Activated CD4-positive, alpha-beta T cell treated with anti-CD3 and anti-CD28 coated beads, Interleukin-2, amount 10 ng/mL, durations not matched to agents 7 days and 5 days (primary cell): Measurements from ENCODE around the gene E2F6. TPM values are rescaled to one million over a fixed set of nuclear protein-coding genes. Genes with fewer than 3 reads are reported as not detected.
A peak's percentile ranks its signal among the peaks of the same experiment; 100 is the strongest.

Experiments used
- CTCF ChIA-PET: fragments of 350-600 bp; sonication (Branson Sonifier 250); formaldehyde crosslinking; loops from one replicate; lab custom pipeline; 2021; ENCODE audit warnings: antibody characterized with exemption; lab: Charles Lee
- POLR2A ChIA-PET: fragments of 350-600 bp; sonication (Branson Sonifier 250); formaldehyde crosslinking; loops from one replicate; lab custom pipeline; 2021; ENCODE audit warnings: antibody characterized with exemption; lab: Charles Lee
- DNase-seq: peaks from one replicate; pipeline ENCODE4 v3.0.0-alpha.2; 2020
- H3K27ac Mint-ChIP-seq: one replicate; pipeline ENCODE4 v1.8.0; 2021; ENCODE audit warnings: mild to moderate bottlenecking, moderate library complexity, mixed read lengths
- H3K27me3 Mint-ChIP-seq: one replicate; pipeline ENCODE4 v1.8.0; 2021; ENCODE audit warnings: mixed read lengths
- H3K36me3 Mint-ChIP-seq: one replicate; pipeline ENCODE4 v1.8.0; 2021; ENCODE audit warnings: low read depth, mixed read lengths
- H3K4me1 Mint-ChIP-seq: one replicate; pipeline ENCODE4 v1.8.0; 2021; ENCODE audit warnings: mixed read lengths
- H3K4me3 Mint-ChIP-seq: one replicate; pipeline ENCODE4 v1.8.0; 2021; ENCODE audit warnings: mild to moderate bottlenecking, moderate library complexity, mixed read lengths
- H3K9me3 Mint-ChIP-seq: one replicate; pipeline ENCODE4 v1.8.0; 2021; ENCODE audit warnings: mixed read lengths
- total RNA-seq, 2 experiments: library from RNA; stranded (reverse); gene quantifications; one replicate each; pipeline ENCODE4 v1.2.3, GENCODE V29; 2021

Gene E2F6
- total RNA-seq, 2 experiments from 2014 or later: 6.6 to 7.3 TPM

DNA sequence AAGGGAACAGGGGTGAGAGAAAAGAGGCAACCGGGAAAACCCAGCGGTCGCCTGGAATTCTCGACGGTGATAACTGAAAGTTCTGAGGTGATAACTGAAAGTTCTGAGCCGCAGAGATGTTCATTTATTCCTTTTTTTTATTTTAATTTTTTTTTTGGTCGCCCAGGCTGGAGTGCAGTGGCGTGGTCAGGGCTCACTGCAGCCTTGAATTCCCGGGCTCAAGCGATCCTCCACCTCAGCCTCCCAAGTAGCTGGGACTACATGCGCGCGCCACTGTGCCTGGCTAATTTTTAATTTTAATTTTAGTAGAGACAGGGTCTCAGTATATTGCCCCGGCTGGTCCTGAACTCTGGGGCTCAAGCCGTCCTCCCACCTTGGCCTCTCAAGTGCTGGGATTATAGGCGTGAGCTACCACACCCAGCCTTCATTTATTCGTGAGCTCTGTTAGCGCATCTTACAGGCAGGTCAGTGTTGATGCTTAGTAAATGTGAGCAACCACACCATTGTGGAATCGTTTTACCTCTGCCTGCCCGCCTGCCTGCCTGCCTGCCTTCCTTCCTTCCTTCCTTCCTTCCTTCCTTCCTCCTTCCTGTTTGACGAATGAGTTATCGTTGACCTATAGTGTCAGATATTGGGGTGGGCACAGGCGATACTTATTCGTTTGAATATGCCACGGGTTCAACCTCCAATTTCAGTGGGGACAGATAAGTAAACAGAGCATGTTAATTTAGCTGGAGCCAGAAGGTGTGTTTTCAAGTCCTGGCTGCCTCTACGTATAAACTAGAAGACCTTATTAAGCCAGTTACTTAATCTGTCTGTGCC lies 557 bp upstream of the E2F6 start:
- Mint-ChIP-seq H3K27me3 (no peaks in the 10 kb centered on the region), H3K36me3 (peaks cover 6% of the 10 kb centered on the region), H3K27ac (peak overlapping the region; percentile 82), H3K4me1 (peaks cover 26% of the 10 kb centered on the region), H3K9me3 (no peaks in the 10 kb centered on the region), H3K4me3 (peak overlapping the region; percentile 92)
- DNase-seq: no peak
- CTCF ChIA-PET: interaction anchor here (0.6 to 1.0 kb wide), 3 partner anchors 10 to 115 kb away, joined by 3 to 4 read pairs (median 3); no protein-coding TSS in a partner anchor
- POLR2A ChIA-PET: no interaction called here

DNA sequence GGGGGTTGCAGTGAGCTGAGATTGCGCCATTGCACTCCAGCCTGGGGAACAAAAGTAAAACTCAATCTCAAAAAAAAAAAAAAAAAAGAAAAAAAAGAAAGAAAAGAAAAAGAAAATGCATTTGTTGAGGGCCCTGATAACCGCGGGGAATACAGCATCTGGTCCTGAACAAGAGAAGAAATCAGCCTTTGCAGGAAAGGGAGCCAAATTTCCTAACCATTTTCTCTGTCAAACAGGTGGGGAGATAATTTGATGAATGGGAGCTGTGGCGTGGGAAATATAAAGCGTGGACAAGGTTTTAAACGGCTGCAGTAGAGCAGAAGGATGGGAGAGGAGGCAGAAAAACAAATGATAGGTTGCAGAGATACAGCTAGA lies 864 bp downstream of the E2F6 start:
- CTCF ChIA-PET: interaction anchor here (1.1 to 2.4 kb wide), 3 partner anchors 15 to 647 kb away, joined by 3 to 12 read pairs (median 3); a partner anchor contains a TSS
- H3K27me3 Mint-ChIP-seq: no peaks in the 10 kb centered on the region
- DNase-seq: no peak
- H3K27ac Mint-ChIP-seq: peak overlapping the region; percentile 86
- H3K9me3 Mint-ChIP-seq: no peaks in the 10 kb centered on the region
- POLR2A ChIA-PET: no interaction called here
- peak overlapping the region; percentile 92 for H3K4me3 Mint-ChIP-seq
- H3K36me3 Mint-ChIP-seq: peaks cover 6% of the 10 kb centered on the region
- H3K4me1 Mint-ChIP-seq: peaks cover 26% of the 10 kb centered on the region

GRCh38 chr2:11459816-11460215 lies 6.1 kb downstream of the E2F6 start:
- Mint-ChIP-seq H3K27ac (no peak overlapping the region), H3K4me3 (no peak overlapping the region), H3K27me3 (no peaks in the 10 kb centered on the region), H3K4me1 (peaks cover 35% of the 10 kb centered on the region), H3K9me3 (no peaks in the 10 kb centered on the region), H3K36me3 (peaks cover 6% of the 10 kb centered on the region)
- ChIA-PET CTCF (no interaction called here), POLR2A (interaction anchor here (0.6 kb wide), 1 partner anchor 14 kb away, joined by 3 read pairs; no protein-coding TSS in a partner anchor)
- no peak for DNase-seq

DNA sequence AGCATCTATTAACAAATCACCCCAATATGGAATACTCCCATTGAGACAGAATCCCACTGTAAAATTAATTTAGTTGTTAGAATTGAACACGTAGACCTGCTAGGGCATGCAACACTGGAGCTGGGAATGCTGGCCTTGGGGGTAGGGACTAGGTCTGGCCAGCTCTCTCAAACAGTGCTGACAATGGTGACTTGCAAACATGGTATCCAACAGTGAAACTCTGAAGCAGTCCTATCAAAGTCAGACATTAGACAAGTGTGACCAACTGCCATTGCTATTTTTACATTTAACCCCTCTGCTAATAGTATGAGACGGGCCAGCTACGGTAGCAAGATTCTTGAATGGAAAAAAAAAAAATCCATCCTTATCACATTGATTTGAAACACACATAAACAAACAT lies 7.2 kb downstream of the E2F6 start:
- H3K9me3 Mint-ChIP-seq: no peaks in the 10 kb centered on the region
- DNase-seq: no peak
- no peak overlapping the region for H3K4me3 Mint-ChIP-seq
- peaks cover 4% of the 10 kb centered on the region for H3K36me3 Mint-ChIP-seq
- CTCF ChIA-PET: interaction anchor here (1.9 kb wide), 1 partner anchor 326 kb away, joined by 5 read pairs; a partner anchor contains a TSS
- no peaks in the 10 kb centered on the region for H3K27me3 Mint-ChIP-seq
- POLR2A ChIA-PET: no interaction called here
- H3K27ac Mint-ChIP-seq: no peak overlapping the region
- peaks cover 27% of the 10 kb centered on the region for H3K4me1 Mint-ChIP-seq

DNA sequence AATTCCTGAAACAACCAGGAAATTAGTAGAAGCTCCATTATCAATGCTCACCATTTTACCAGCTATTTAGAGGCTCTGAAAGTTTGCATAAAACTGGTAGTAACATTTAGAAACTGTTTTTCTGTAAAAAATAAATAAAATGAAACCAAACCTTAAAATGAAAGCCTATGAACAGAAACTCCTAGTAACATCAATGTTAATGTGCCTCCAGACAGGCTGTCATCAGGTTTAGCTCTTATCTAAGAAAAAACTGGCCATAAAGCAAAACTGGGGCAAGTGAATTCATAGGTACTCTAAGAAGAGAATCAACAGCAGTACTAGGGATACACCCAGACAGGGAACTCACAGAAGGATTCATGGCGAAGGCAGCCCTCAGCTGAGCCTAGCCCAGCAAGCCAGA lies 8.0 kb downstream of the E2F6 start:
- no peak for DNase-seq
- Mint-ChIP-seq H3K4me1 (peaks cover 23% of the 10 kb centered on the region), H3K27ac (no peak overlapping the region), H3K27me3 (no peaks in the 10 kb centered on the region), H3K4me3 (no peak overlapping the region), H3K9me3 (no peaks in the 10 kb centered on the region), H3K36me3 (peaks cover 4% of the 10 kb centered on the region)
- ChIA-PET POLR2A (no interaction called here), CTCF (interaction anchor here (1.9 kb wide), 1 partner anchor 325 kb away, joined by 5 read pairs; a partner anchor contains a TSS)

GRCh38 chr2:11456251-11456650 lies 9.7 kb downstream of the E2F6 start:
- H3K27ac Mint-ChIP-seq: no peak overlapping the region
- H3K36me3 Mint-ChIP-seq: peaks cover 8% of the 10 kb centered on the region
- H3K4me3 Mint-ChIP-seq: no peak overlapping the region
- no peaks in the 10 kb centered on the region for H3K27me3 Mint-ChIP-seq
- POLR2A ChIA-PET: no interaction called here
- H3K4me1 Mint-ChIP-seq: peaks cover 18% of the 10 kb centered on the region
- CTCF ChIA-PET: interaction anchor here (1.0 kb wide), 1 partner anchor 10 kb away, joined by 3 read pairs; no protein-coding TSS in a partner anchor
- DNase-seq: no peak
- no peaks in the 10 kb centered on the region for H3K9me3 Mint-ChIP-seq

DNA sequence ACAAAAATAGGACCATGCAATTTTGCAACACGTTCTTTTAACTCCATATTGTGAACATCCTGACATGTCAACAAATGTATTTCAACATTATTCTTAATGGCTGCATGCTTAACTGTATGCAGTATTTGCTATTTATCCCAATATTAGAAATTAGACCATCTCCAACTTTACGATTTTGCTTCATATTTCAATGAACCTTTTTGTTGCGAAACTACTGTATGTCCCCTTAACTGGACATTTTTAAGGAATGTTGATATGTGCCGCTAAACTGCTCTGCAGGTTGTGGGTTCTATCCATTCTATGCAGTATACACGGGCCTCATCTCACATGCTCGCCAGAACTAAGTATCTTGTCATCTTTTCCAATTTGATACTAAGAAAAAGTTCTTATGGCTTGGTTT lies 11.1 kb downstream of the E2F6 start:
- Mint-ChIP-seq H3K4me3 (no peak overlapping the region), H3K27ac (no peak overlapping the region), H3K4me1 (peaks cover 18% of the 10 kb centered on the region), H3K36me3 (peaks cover 11% of the 10 kb centered on the region), H3K9me3 (no peaks in the 10 kb centered on the region), H3K27me3 (no peaks in the 10 kb centered on the region)
- ChIA-PET CTCF (no interaction called here), POLR2A (no interaction called here)
- DNase-seq: no peak

GRCh38 chr2:11450791-11451190 lies 15.2 kb downstream of the E2F6 start:
- no peak for DNase-seq
- Mint-ChIP-seq H3K27ac (no peak overlapping the region), H3K9me3 (no peaks in the 10 kb centered on the region), H3K36me3 (peaks cover 27% of the 10 kb centered on the region), H3K4me1 (peaks cover 3% of the 10 kb centered on the region), H3K4me3 (no peak overlapping the region), H3K27me3 (no peaks in the 10 kb centered on the region)
- ChIA-PET CTCF (interaction anchor here (0.6 to 0.9 kb wide), 2 partner anchors 21 to 75 kb away, joined by 3 read pairs; no protein-coding TSS in a partner anchor), POLR2A (interaction anchor here (0.6 kb wide), 1 partner anchor 145 kb away, joined by 4 read pairs; no protein-coding TSS in a partner anchor)

DNA sequence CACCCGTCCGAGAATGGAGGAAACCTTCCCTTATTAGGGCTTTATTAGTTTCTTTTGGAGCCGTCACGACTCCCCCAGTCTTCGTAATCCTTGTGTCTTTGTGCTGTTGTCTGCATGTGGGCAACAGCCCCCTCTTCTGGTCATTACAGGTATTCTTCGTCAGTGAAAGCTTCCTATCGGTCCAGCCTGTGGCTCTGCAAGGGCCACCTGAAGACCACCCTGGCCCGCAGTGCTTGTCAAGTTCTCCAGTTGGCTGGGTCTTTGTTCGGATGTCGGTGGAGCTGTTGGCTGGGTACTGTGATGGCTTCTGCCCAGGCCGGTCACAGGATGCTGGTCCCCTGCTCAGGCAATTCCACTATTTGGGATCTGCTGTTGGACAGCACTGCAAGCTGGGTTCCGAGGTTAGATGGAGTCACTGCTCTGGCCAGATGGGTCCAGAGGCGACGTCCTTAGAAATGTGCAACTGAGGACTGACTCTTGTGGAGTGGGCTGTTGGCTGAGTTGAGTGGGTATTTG lies 19.2 kb downstream of the E2F6 start:
- POLR2A ChIA-PET: no interaction called here
- Mint-ChIP-seq H3K4me3 (no peak overlapping the region), H3K4me1 (no peaks in the 10 kb centered on the region), H3K9me3 (peaks cover 8% of the 10 kb centered on the region), H3K36me3 (peaks cover 41% of the 10 kb centered on the region), H3K27me3 (no peaks in the 10 kb centered on the region), H3K27ac (no peak overlapping the region)
- DNase-seq: peak; percentile 64
- CTCF ChIA-PET: interaction anchor here (0.6 to 1.1 kb wide), 3 partner anchors 17 to 315 kb away, joined by 3 to 7 read pairs (median 4); a partner anchor contains a TSS

DNA sequence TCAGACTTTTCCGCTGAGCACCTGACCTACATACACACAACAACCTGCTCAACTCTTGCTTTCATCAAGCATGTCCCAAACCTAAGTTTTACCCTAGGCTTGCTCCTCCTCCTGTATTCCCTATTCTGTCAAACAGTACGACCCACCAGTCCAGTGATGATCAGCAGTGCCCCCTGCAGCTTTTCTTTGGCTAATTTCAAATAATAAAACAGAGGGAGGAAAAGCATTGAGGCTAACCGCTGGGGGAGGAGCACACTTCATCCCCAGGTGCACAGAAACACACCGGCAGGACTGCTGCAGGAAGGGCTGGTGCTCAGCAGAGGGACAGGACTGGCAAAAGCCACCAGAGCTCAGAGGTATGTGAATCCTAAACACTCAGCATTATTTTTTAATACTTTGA lies 21.2 kb downstream of the E2F6 start:
- Mint-ChIP-seq H3K4me3 (no peak overlapping the region), H3K27ac (no peak overlapping the region), H3K4me1 (no peaks in the 10 kb centered on the region), H3K27me3 (no peaks in the 10 kb centered on the region), H3K36me3 (peaks cover 42% of the 10 kb centered on the region), H3K9me3 (peaks cover 11% of the 10 kb centered on the region)
- CTCF ChIA-PET: no interaction called here
- DNase-seq: no peak
- POLR2A ChIA-PET: no interaction called here

DNA sequence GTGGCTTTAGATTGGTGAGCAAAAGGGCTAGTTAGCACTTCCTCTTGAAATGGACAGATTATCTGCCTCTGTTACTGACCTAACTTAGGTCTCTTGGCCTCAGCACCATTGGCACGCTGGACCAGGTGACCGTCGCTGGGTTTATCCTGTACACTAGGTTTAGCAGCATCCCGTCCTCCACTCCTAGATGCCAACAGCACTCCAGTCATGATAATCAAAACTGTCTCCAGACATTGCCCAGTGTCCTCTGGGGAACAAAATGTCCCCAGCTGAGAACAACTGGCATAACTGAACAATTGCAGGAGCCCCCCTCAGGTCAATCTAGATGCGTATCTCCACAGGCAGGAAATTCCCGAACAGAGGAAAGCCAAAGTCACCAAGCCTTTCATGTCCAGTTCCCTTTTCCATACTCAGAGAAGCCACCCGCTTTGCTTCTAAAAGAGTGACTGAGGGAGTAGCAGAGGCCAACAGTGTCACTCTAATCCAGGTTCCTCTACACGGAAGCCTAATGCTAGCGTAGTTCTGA lies 27.3 kb downstream of the E2F6 start:
- no peaks in the 10 kb centered on the region for H3K4me1 Mint-ChIP-seq
- peaks cover 20% of the 10 kb centered on the region for H3K36me3 Mint-ChIP-seq
- CTCF ChIA-PET: no interaction called here
- no peak for DNase-seq
- POLR2A ChIA-PET: no interaction called here
- H3K9me3 Mint-ChIP-seq: peaks cover 11% of the 10 kb centered on the region
- H3K27me3 Mint-ChIP-seq: no peaks in the 10 kb centered on the region
- H3K27ac Mint-ChIP-seq: no peak overlapping the region
- H3K4me3 Mint-ChIP-seq: no peak overlapping the region

DNA sequence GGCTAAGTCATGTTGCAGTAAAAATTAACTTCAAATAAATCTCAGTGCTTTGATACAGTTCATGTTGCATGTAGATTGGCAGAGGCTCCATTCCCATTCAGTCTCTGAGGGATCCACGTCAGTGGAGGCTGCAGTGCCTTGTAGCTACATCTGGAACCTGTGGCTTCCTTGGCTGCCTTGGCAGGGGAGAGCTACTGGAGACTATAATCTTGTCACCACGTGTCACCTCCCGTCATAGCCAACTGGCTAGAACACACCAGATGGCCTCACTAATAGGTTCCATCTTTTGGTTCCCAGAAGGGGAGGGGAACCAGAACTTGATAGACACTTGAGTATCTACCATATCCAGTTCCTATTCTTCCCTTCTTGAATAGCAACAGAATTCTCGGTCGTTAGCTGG lies 28.4 kb downstream of the E2F6 start:
- ChIA-PET CTCF (no interaction called here), POLR2A (no interaction called here)
- DNase-seq: no peak
- Mint-ChIP-seq H3K36me3 (peaks cover 12% of the 10 kb centered on the region), H3K4me1 (no peaks in the 10 kb centered on the region), H3K27ac (no peak overlapping the region), H3K9me3 (peaks cover 8% of the 10 kb centered on the region), H3K4me3 (no peak overlapping the region), H3K27me3 (no peaks in the 10 kb centered on the region)

DNA sequence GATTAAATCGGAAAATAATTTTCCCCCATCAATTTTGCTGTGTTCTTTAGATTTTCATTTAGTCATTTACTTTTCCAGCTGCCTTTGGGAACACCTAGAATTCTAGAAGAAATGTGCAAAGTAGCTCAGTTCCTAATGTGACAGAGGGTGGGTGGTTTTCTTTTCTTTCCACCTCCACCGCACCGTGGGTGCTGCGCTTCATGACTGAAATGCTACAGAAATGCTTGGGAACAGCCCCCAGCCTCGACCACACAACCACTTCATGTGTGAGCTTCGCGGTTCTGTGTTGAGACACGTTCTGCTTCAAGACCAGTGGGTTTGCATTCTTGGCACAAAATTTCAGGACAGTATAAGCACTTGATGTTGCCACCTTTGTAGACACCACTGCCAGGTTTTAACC lies 30.9 kb downstream of the E2F6 start:
- POLR2A ChIA-PET: no interaction called here
- peaks cover 2% of the 10 kb centered on the region for H3K36me3 Mint-ChIP-seq
- H3K27ac Mint-ChIP-seq: no peak overlapping the region
- no peaks in the 10 kb centered on the region for H3K27me3 Mint-ChIP-seq
- H3K4me1 Mint-ChIP-seq: no peaks in the 10 kb centered on the region
- H3K4me3 Mint-ChIP-seq: no peak overlapping the region
- H3K9me3 Mint-ChIP-seq: no peaks in the 10 kb centered on the region
- no peak for DNase-seq
- CTCF ChIA-PET: no interaction called here
